ENCODE measurements around the gene SCAPER. TPM values are rescaled to one million over a fixed set of nuclear protein-coding genes. Genes with fewer than 3 reads are reported as not detected.
"Not testable (repeated sequence)": the region's sequence is repeated elsewhere in the genome, so short reads cannot be mapped to it uniquely, and the experiment has no call there.

SCAPER gene

GRCh38 chr15:76303909-76304308 lies 601.2 kb downstream of the SCAPER start:
- H3K56ac ChIP-seq (ENCODE audit: low read length) = no peak overlapping the region
- H3K79me1 ChIP-seq (ENCODE audit: low read length) = peaks cover 12% of the 10 kb centered on the region
- no peaks in the 10 kb centered on the region for H3K27me3 ChIP-seq (ENCODE audit: insufficient read depth, low read length, poor library complexity)
- no peak overlapping the region for H3K9ac ChIP-seq (ENCODE audit: low read length)
- H2AK5ac ChIP-seq (ENCODE audit: low read length) = no peak overlapping the region
- peaks cover 10% of the 10 kb centered on the region for H3K79me2 ChIP-seq (ENCODE audit: control insufficient read depth, insufficient read depth, low read length)
- DNase-seq = no peak
- no peak overlapping the region for H4K5ac ChIP-seq (ENCODE audit: low read length)
- no CpG with 5 or more reads among the region's 1 CpG for WGBS (ENCODE audit: extremely low coverage, insufficient coverage, low lambda C conversion rate)
- no peak overlapping the region for H3K4ac ChIP-seq (ENCODE audit: low read depth, low read length)
- no peak overlapping the region for H3K27ac ChIP-seq (ENCODE audit: low read depth, low read length)
- no peaks in the 10 kb centered on the region for H3K4me1 ChIP-seq (ENCODE audit: control insufficient read depth, low read depth, low read length)
- no peak overlapping the region for H4K8ac ChIP-seq (ENCODE audit: low read depth, low read length)
- H2BK15ac ChIP-seq (replicated peaks; ENCODE audit: low read depth) = no peak overlapping the region
- H3K18ac ChIP-seq (ENCODE audit: low read length) = no peak overlapping the region
- no peak overlapping the region for H3K4me3 ChIP-seq (ENCODE audit: low read length)
- H3K23ac ChIP-seq (ENCODE audit: low read length) = no peak overlapping the region
- H2BK5ac ChIP-seq (ENCODE audit: low read length) = no peak overlapping the region
- no peak overlapping the region for H3K4me2 ChIP-seq (ENCODE audit: low read length)
- H3K36me3 ChIP-seq (ENCODE audit: control insufficient read depth, insufficient read depth, low read length) = no peaks in the 10 kb centered on the region
- H2BK120ac ChIP-seq (ENCODE audit: low read depth, low read length) = no peak overlapping the region

GRCh38 chr15:76299786-76300185 lies 605.4 kb downstream of the SCAPER start:
- Histone ChIP-seq H4K8ac (ENCODE audit: low read depth, low read length) (no peak overlapping the region), H4K5ac (ENCODE audit: low read length) (no peak overlapping the region), H3K27ac (ENCODE audit: low read depth, low read length) (no peak overlapping the region), H3K36me3 (ENCODE audit: control insufficient read depth, insufficient read depth, low read length) (no peaks in the 10 kb centered on the region), H3K27me3 (ENCODE audit: insufficient read depth, low read length, poor library complexity) (no peaks in the 10 kb centered on the region), H2BK15ac (replicated peaks; ENCODE audit: low read depth) (no peak overlapping the region), H3K4me1 (ENCODE audit: control insufficient read depth, low read depth, low read length) (peaks cover 2% of the 10 kb centered on the region), H3K9ac (ENCODE audit: low read length) (no peak overlapping the region), H3K23ac (ENCODE audit: low read length) (no peak overlapping the region), H2AK5ac (ENCODE audit: low read length) (no peak overlapping the region), H2BK5ac (ENCODE audit: low read length) (no peak overlapping the region), H3K4me3 (ENCODE audit: low read length) (no peak overlapping the region), H3K4me2 (ENCODE audit: low read length) (no peak overlapping the region), H3K79me2 (ENCODE audit: control insufficient read depth, insufficient read depth, low read length) (peaks cover 7% of the 10 kb centered on the region), H3K4ac (ENCODE audit: low read depth, low read length) (no peak overlapping the region), H2BK120ac (ENCODE audit: low read depth, low read length) (no peak overlapping the region), H3K56ac (ENCODE audit: low read length) (no peak overlapping the region), H3K18ac (ENCODE audit: low read length) (no peak overlapping the region), H3K79me1 (ENCODE audit: low read length) (peaks cover 12% of the 10 kb centered on the region)
- DNase-seq = no peak
- WGBS (ENCODE audit: extremely low coverage, insufficient coverage, low lambda C conversion rate) = no CpG with 5 or more reads among the region's 1 CpG

- Histone ChIP-seq H3K4me2 (ENCODE audit: low read length) (no peak overlapping the region), H3K27me3 (ENCODE audit: insufficient read depth, low read length, poor library complexity) (no peaks in the 10 kb centered on the region), H3K4me1 (ENCODE audit: control insufficient read depth, low read depth, low read length) (peaks cover 2% of the 10 kb centered on the region), H3K36me3 (ENCODE audit: control insufficient read depth, insufficient read depth, low read length) (no peaks in the 10 kb centered on the region), H3K79me1 (ENCODE audit: low read length) (peaks cover 9% of the 10 kb centered on the region), H3K9ac (ENCODE audit: low read length) (no peak overlapping the region), H4K8ac (ENCODE audit: low read depth, low read length) (no peak overlapping the region), H3K4ac (ENCODE audit: low read depth, low read length) (no peak overlapping the region), H2BK5ac (ENCODE audit: low read length) (no peak overlapping the region), H2BK15ac (replicated peaks; ENCODE audit: low read depth) (no peak overlapping the region), H3K18ac (ENCODE audit: low read length) (no peak overlapping the region), H2BK120ac (ENCODE audit: low read depth, low read length) (no peak overlapping the region), H3K27ac (ENCODE audit: low read depth, low read length) (no peak overlapping the region), H3K23ac (ENCODE audit: low read length) (no peak overlapping the region), H3K79me2 (ENCODE audit: control insufficient read depth, insufficient read depth, low read length) (peaks cover 3% of the 10 kb centered on the region), H3K4me3 (ENCODE audit: low read length) (no peak overlapping the region), H4K5ac (ENCODE audit: low read length) (no peak overlapping the region), H2AK5ac (ENCODE audit: low read length) (no peak overlapping the region), H3K56ac (ENCODE audit: low read length) (no peak overlapping the region)
- no peak for DNase-seq
- no CpG with 5 or more reads among the region's 3 CpGs for WGBS (ENCODE audit: extremely low coverage, insufficient coverage, low lambda C conversion rate)
Observed at GRCh38 chr15:76298986-76299385, 606.2 kb downstream of the SCAPER start.

- not testable (repeated sequence) for H4K5ac ChIP-seq (ENCODE audit: low read length); H2BK5ac ChIP-seq (ENCODE audit: low read length); H2AK5ac ChIP-seq (ENCODE audit: low read length); H3K36me3 ChIP-seq (ENCODE audit: control insufficient read depth, insufficient read depth, low read length); H3K9ac ChIP-seq (ENCODE audit: low read length); H3K18ac ChIP-seq (ENCODE audit: low read length); H3K23ac ChIP-seq (ENCODE audit: low read length); H3K79me2 ChIP-seq (ENCODE audit: control insufficient read depth, insufficient read depth, low read length); H3K56ac ChIP-seq (ENCODE audit: low read length); H3K4ac ChIP-seq (ENCODE audit: low read depth, low read length); H3K4me1 ChIP-seq (ENCODE audit: control insufficient read depth, low read depth, low read length); H2BK15ac ChIP-seq (replicated peaks; ENCODE audit: low read depth); H3K27me3 ChIP-seq (ENCODE audit: insufficient read depth, low read length, poor library complexity); H3K4me2 ChIP-seq (ENCODE audit: low read length); H4K8ac ChIP-seq (ENCODE audit: low read depth, low read length); H3K4me3 ChIP-seq (ENCODE audit: low read length); H2BK120ac ChIP-seq (ENCODE audit: low read depth, low read length); H3K79me1 ChIP-seq (ENCODE audit: low read length); DNase-seq; H3K27ac ChIP-seq (ENCODE audit: low read depth, low read length)
- WGBS (ENCODE audit: extremely low coverage, insufficient coverage, low lambda C conversion rate) = no CpG with 5 or more reads among the region's 4 CpGs
Observed at GRCh38 chr15:76297951-76298350, 607.2 kb downstream of the SCAPER start.

Small RNAs within 50 kb of the gene (small RNA-seq; reads per million reads assigned to genes)
- gene AC090751.1 (ENCODE audit: insufficient read depth) (not detected), gene MIR3713 (ENCODE audit: insufficient read depth) (not detected)

Data from mesendoderm (in vitro differentiated cells).